Prostate gland (tissue), 2 donors: ENCODE data around the gene NGB. TPM values are rescaled to one million over a fixed set of nuclear protein-coding genes. Genes with fewer than 3 reads are reported as not detected.

Source experiments
- DNase-seq: peaks from one replicate; pipeline ENCODE4 v3.0.0-alpha.2; 2019; ENCODE audit warnings: low spot score
- H3K27ac ChIP-seq, 2 donors: fragments of 200-600 bp; sonication (generic); 2 replicates each; pipeline ENCODE4 v1.5.1; 2017 to 2019
- H3K27me3 ChIP-seq: fragments of 200-600 bp; sonication (generic); replicated peaks from 2 replicates; pipeline ENCODE4 v1.5.1; 2019; ENCODE audit not compliant: insufficient read depth
- H3K36me3 ChIP-seq, 2 donors: fragments of 200-600 bp; sonication (generic); 1 replicate in 1 of 2; 2 replicates in 1 of 2; pipeline versions ENCODE4 v1.5.1 to v1.8.1; 2017 to 2019
- H3K4me1 ChIP-seq: fragments of 200-600 bp; sonication (generic); replicated peaks from 2 replicates; pipeline ENCODE4 v1.5.1; 2019
- H3K4me3 ChIP-seq, 2 donors: fragments of 200-600 bp; sonication (generic); 2 replicates each; pipeline ENCODE4 v1.5.1; 2017 to 2019
- H3K9me3 ChIP-seq: fragments of 200-600 bp; sonication (generic); 2 replicates; pipeline ENCODE4 v1.5.1; 2017
- POLR2A ChIP-seq: fragments of 450-650 bp; IDR thresholded peaks from one replicate; pipeline ENCODE4 v1.6.1; 2016; ENCODE audit warnings: antibody characterized with exemption, mild to moderate bottlenecking
- POLR2AphosphoS5 ChIP-seq: sonication (generic); formaldehyde crosslinking; IDR thresholded peaks from one replicate; pipeline ENCODE4 v1.6.1; 2017; ENCODE audit warnings: antibody characterized with exemption
- WGBS: methylation state at CpG from one replicate; pipeline ENCODE4 v1.1.5; 2018; 5-methylcytosine and 5-hydroxymethylcytosine counted together
- intact Hi-C: fragments of 100-400 bp; cut with DNase I; formaldehyde crosslinking; loops from one replicate; pipeline ENCODE4 v1.14.2; 2022
- total RNA-seq, 2 donors: library from RNA; depleted of rRNA; stranded (reverse); fragments of >200 nt; gene quantifications; one replicate each; pipeline ENCODE4 v1.1.0, GENCODE V29; 2016
- TF ChIP-seq, protein P1 (sequence below), 4 experiments: fragments of 200-600 bp in 2 of 4; fragments of 450-650 bp in 2 of 4; sonication (generic) in 2 of 4; IDR thresholded peaks; 1 replicate in 3 of 4; 2 replicates in 1 of 4; pipeline ENCODE4 v1.5.1; 2016 to 2019; ENCODE audit warnings: antibody characterized with exemption in 4 of 4, mild to moderate bottlenecking in 2 of 4, moderate library complexity in 2 of 4

The NGB gene
- total RNA-seq, 2 donors from 2014 or later, result 0.91 TPM; not detected in 1

DNA sequence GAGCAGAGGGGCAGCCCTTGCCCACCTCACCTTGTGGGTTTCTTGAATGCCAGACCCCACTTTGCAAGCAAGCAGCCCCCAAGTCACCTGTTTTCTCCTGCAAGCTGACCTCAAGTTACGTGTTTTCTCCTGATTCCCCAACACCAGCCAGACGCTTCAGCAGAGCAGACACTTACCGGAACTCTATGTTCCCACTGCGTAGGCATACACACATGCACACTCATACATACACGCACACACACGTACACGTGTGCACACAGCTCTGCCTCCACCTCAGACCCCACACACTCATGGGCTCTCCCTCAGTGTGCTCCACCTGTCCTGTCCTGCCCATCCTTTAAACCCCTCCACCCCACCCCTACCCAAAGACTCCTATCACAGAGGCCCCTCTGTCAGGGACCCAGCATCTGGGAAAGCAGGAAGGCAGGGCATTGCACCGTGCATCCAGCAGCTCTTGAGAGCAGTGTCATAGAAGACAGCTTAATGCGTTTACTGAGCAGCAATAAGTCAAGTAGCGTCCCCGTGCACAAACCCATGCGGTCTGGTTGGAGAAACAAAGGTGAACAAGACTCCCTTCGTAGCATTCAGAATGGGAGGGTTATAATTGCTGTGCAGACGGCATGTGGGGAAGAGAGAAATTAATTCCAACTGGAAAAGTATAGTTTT is 45.0 kb downstream of the NGB start:
- Histone ChIP-seq H3K4me1 (no peaks in the 10 kb centered on the region), H3K9me3 (no peaks in the 10 kb centered on the region), H3K27me3 (no peaks in the 10 kb centered on the region), H3K4me3 (no peak overlapping the region), H3K36me3 (no peaks in the 10 kb centered on the region), H3K27ac (no peak overlapping the region)
- WGBS, result 63% methylated on average over 13 of the region's 14 CpGs
- intact Hi-C loops, result no loop called here
- DNase-seq, result no peak
- no peak for TF ChIP-seq POLR2A
- TF ChIP-seq, protein P1, sequence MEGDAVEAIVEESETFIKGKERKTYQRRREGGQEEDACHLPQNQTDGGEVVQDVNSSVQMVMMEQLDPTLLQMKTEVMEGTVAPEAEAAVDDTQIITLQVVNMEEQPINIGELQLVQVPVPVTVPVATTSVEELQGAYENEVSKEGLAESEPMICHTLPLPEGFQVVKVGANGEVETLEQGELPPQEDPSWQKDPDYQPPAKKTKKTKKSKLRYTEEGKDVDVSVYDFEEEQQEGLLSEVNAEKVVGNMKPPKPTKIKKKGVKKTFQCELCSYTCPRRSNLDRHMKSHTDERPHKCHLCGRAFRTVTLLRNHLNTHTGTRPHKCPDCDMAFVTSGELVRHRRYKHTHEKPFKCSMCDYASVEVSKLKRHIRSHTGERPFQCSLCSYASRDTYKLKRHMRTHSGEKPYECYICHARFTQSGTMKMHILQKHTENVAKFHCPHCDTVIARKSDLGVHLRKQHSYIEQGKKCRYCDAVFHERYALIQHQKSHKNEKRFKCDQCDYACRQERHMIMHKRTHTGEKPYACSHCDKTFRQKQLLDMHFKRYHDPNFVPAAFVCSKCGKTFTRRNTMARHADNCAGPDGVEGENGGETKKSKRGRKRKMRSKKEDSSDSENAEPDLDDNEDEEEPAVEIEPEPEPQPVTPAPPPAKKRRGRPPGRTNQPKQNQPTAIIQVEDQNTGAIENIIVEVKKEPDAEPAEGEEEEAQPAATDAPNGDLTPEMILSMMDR (IDR thresholded peaks at IDR 0.05), result no peak
- no peak for TF ChIP-seq POLR2AphosphoS5

DNA sequence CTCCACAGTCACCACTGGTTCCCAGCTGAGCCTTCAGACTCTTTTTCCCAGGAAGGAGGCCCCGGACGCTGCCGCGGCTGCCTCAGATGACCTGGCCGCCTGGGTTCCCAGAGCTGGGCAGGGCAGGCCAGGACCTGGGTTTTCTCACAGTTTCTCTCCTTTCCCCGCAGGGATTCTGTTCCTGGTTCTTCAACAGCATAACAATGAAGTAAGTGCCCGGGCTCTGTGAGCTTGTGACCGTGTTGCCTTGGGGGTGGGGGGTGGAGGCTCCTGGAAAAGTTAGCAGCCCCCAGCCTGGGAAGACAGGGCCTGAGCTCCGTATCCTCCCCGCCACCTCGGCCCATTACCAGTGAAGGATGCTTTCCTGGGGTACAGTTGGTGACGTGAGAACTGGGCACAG is 45.8 kb downstream of the NGB start:
- H3K9me3 ChIP-seq, result no peaks in the 10 kb centered on the region
- H3K4me1 ChIP-seq, result no peaks in the 10 kb centered on the region
- no peak for TF ChIP-seq POLR2AphosphoS5
- no peak for TF ChIP-seq POLR2A
- TF ChIP-seq, protein P1 (IDR thresholded peaks at IDR 0.05), result no peak
- no peak overlapping the region for H3K27ac ChIP-seq
- intact Hi-C loops, result no loop called here
- no peaks in the 10 kb centered on the region for H3K36me3 ChIP-seq
- no peak for DNase-seq
- WGBS, result 59% methylated on average over 12 of the region's 12 CpGs
- H3K27me3 ChIP-seq, result no peaks in the 10 kb centered on the region
- no peak overlapping the region for H3K4me3 ChIP-seq

DNA sequence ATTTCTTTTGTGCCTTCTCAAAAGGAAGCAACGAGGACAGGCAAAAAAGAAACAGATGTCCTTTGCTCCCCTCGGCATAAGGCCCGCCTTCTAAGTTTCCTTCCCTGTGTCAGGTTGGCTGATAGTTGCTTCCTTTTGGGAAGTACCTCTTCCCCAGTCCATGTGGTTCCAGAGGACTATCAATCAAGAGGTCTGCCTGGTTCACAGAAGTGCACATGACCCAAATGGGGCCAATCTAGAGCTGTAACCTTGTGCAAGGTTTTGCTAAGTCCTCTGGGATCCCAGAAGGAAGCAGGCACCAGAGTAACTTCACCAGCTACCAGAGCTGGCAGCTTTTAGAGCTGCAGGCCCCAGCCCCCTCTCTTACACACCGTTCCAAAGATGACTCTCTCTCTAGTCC is 46.8 kb downstream of the NGB start:
- TF ChIP-seq, protein P1 (IDR thresholded peaks at IDR 0.05), result no peak
- TF ChIP-seq POLR2A (no peak), POLR2AphosphoS5 (no peak)
- 51% methylated on average over 4 of the region's 4 CpGs for WGBS
- H3K27me3 ChIP-seq, result no peaks in the 10 kb centered on the region
- intact Hi-C loops, result no loop called here
- no peak for DNase-seq
- no peak overlapping the region for H3K27ac ChIP-seq
- no peaks in the 10 kb centered on the region for H3K4me1 ChIP-seq
- no peaks in the 10 kb centered on the region for H3K36me3 ChIP-seq
- H3K4me3 ChIP-seq, result no peak overlapping the region
- no peaks in the 10 kb centered on the region for H3K9me3 ChIP-seq

DNA sequence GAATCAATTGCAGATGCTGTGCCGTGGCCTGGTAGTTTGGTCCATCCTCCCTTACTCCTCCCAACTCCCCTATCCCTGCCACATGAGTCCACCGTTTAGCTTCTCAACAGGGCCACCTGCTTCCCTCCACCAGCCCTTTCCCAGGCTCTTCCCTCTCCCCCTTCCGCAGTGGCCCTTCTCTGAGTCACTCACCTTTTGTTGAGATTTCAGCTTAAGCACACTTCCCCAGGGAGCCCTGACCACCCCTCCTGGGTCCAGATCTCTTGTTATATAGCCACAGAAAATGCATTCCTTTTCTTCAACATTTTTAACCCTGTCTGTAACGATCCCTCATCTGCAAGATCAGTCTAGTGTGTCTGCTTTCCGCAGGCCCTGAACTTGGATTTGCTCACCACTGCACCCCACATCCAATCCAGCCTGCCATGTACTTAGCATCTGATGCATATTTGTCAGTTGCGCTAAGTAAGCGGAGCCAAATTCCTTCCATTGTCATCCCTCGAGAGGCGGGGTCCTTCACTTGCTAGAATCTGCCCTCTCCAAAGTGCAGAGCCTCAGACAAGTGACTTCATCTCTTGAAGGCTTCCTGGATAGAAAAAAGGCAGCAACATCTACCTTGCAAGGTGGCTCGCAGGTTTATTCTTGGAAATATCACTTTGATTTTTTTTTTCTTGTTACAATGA is 48.3 kb downstream of the NGB start:
- WGBS, result 38% methylated on average over 10 of the region's 10 CpGs
- no peaks in the 10 kb centered on the region for H3K27me3 ChIP-seq
- no peak for TF ChIP-seq POLR2A
- no peak for TF ChIP-seq POLR2AphosphoS5
- TF ChIP-seq, protein P1 (IDR thresholded peaks at IDR 0.05), result no peak

More for the DNA sequence above, 48.3 kb downstream of the NGB start:
- no peaks in the 10 kb centered on the region for H3K4me1 ChIP-seq
- H3K27ac ChIP-seq, result no peak overlapping the region
- DNase-seq, result no peak
- H3K9me3 ChIP-seq, result no peaks in the 10 kb centered on the region
- no peak overlapping the region for H3K4me3 ChIP-seq
- no peaks in the 10 kb centered on the region for H3K36me3 ChIP-seq
- intact Hi-C loops, result no loop called here
